Stimulated activated CD8-positive, alpha-beta memory T cell treated with anti-CD3 and anti-CD28 coated beads, Interleukin-4, amount 100 ng/mL, for 24 hours (primary cell): Measurements from ENCODE around the gene HARBI1.
"Not testable (repeated sequence)": the region's sequence is repeated elsewhere in the genome, so short reads cannot be mapped to it uniquely, and the experiment has no call there.

Experiments
- DNase-seq: peaks from one replicate; pipeline ENCODE4 v3.0.0-alpha.2; 2020; ENCODE audit warnings: low read depth

The HARBI1 gene

GRCh38 chr11:46597155-46597554 is 19.9 kb downstream of the HARBI1 start:
- no peak for DNase-seq

- no peak for DNase-seq
These were observed 22.2 kb downstream of the HARBI1 start for GRCh38 chr11:46594785-46595184.

GRCh38 chr11:46594374-46594700 is 22.7 kb downstream of the HARBI1 start:
- DNase-seq, result no peak

GRCh38 chr11:46593550-46594373 is 23.3 kb downstream of the HARBI1 start, which contains the start of gene AMBRA1:
TSS of gene AMBRA1 (minus strand) at chr11:46594023. CDS start at chr11:46548380, 45,643 bp downstream.
- DNase-seq, result peak; percentile 74

GRCh38 chr11:46590740-46591605 is 26.1 kb downstream of the HARBI1 start:
- DNase-seq, result no peak

GRCh38 chr11:46588915-46589314 is 28.1 kb downstream of the HARBI1 start:
- DNase-seq, result no peak

GRCh38 chr11:46588131-46588530 is 28.9 kb downstream of the HARBI1 start:
- no peak for DNase-seq

GRCh38 chr11:46583513-46583912 is 33.5 kb downstream of the HARBI1 start:
- not testable (repeated sequence) for DNase-seq

GRCh38 chr11:46582588-46582987 is 34.4 kb downstream of the HARBI1 start:
- no peak for DNase-seq

GRCh38 chr11:46577058-46577457 is 40.0 kb downstream of the HARBI1 start:
- DNase-seq, result no peak

- no peak for DNase-seq
These were observed 42.4 kb downstream of the HARBI1 start for GRCh38 chr11:46574656-46575055.

GRCh38 chr11:46570790-46571398 is 46.1 kb downstream of the HARBI1 start:
- no peak for DNase-seq

- DNase-seq, result no peak
These were observed 51.7 kb downstream of the HARBI1 start for GRCh38 chr11:46565232-46565840.

- DNase-seq, result no peak
These were observed 52.6 kb downstream of the HARBI1 start for GRCh38 chr11:46564459-46564858.

GRCh38 chr11:46562527-46562926 is 54.5 kb downstream of the HARBI1 start:
- DNase-seq, result no peak

GRCh38 chr11:46560300-46560991 is 56.6 kb downstream of the HARBI1 start:
- DNase-seq, result no peak

GRCh38 chr11:46559815-46560214 is 57.2 kb downstream of the HARBI1 start:
- no peak for DNase-seq

GRCh38 chr11:46557684-46558151 is 59.3 kb downstream of the HARBI1 start:
- DNase-seq, result no peak

- no peak for DNase-seq
These were observed 61.6 kb downstream of the HARBI1 start for GRCh38 chr11:46555267-46556054.
